Small intestine (tissue), 7 donors: ENCODE data around the gene GON7. TPM values are rescaled to one million over a fixed set of nuclear protein-coding genes. Genes with fewer than 3 reads are reported as not detected.
"Not testable (repeated sequence)": the region's sequence is repeated elsewhere in the genome, so short reads cannot be mapped to it uniquely, and the experiment has no call there.

Experiments used
- DNase-seq, 2 donors: peaks; one replicate each; pipeline versions ENCODE4 v3.0.0 to v3.0.0-alpha.2; 2013
- FAIRE-seq: peaks from 2 replicates; lab custom pipeline; 2012; peaks lifted over from hg19 to GRCh38; lab: Jason Lieb, UNC
- H3K27ac ChIP-seq, 3 donors: one replicate each; pipeline ENCODE4 v1.5.1; 2013; ENCODE audit warnings: low read length in 2 of 3, mild to moderate bottlenecking in 2 of 3, control low read depth in 1 of 3, inconsistent platforms in 1 of 3, low read depth in 1 of 3, moderate library complexity in 1 of 3
- H3K27me3 ChIP-seq, 3 donors: one replicate each; pipeline ENCODE4 v1.6.1; 2013; ENCODE audit warnings: low read length in 3 of 3, inconsistent platforms in 1 of 3; ENCODE audit not compliant: control insufficient read depth in 3 of 3, insufficient read depth in 3 of 3
- H3K36me3 ChIP-seq, 3 donors: one replicate each; pipeline ENCODE4 v1.6.1; 2013; ENCODE audit warnings: low read length in 3 of 3, inconsistent platforms in 1 of 3, low read depth in 1 of 3, mild to moderate bottlenecking in 1 of 3, moderate library complexity in 1 of 3; ENCODE audit not compliant: control insufficient read depth in 3 of 3, insufficient read depth in 2 of 3
- H3K4me1 ChIP-seq, 3 donors: one replicate each; pipeline ENCODE4 v1.6.1; 2013; ENCODE audit warnings: low read length in 2 of 3, inconsistent platforms in 1 of 3, low read depth in 1 of 3, mild to moderate bottlenecking in 1 of 3, moderate library complexity in 1 of 3; ENCODE audit not compliant: control insufficient read depth in 3 of 3, insufficient read depth in 2 of 3
- H3K4me3 ChIP-seq, 3 donors: one replicate each; pipeline ENCODE4 v1.5.1; 2013; ENCODE audit warnings: low read length in 3 of 3, control low read depth in 1 of 3, inconsistent platforms in 1 of 3, low read depth in 1 of 3, mild to moderate bottlenecking in 1 of 3, moderate library complexity in 1 of 3
- H3K9me3 ChIP-seq, 2 donors: one replicate each; pipeline ENCODE4 v1.6.1; 2013; ENCODE audit warnings: low read depth in 1 of 2, low read length in 1 of 2; ENCODE audit not compliant: control insufficient read depth in 2 of 2, insufficient read depth in 1 of 2
- WGBS, 3 donors: extraction: QIAGEN DNeasy Blood & Tissue Kit; methylation state at CpG; one replicate each; pipeline ENCODE4 v1.1.7; 2013; 5-methylcytosine and 5-hydroxymethylcytosine counted together
- polyA plus RNA-seq, 4 donors: library from polyadenylated mRNA; stranded (reverse) in 3 of 4; unstranded in 1 of 4; fragments of 200-250 nt in 3 of 4; fragments of 120-200 nt in 1 of 4; gene quantifications; one replicate each; pipeline versions ENCODE4 v1.2.1 to v1.2.3, GENCODE V29; 2013
- donor health status: healthy with polysubstance abuse.
- donor health status: control.
- donor health status: control.
- donor health status: Bipolar disorder and iron deficiency.
- donor health status: healthy.

The GON7 gene
- polyA plus RNA-seq, 4 donors = 16.2 to 43.2 (median 29.4) TPM

- H3K36me3 ChIP-seq, H3K27me3 ChIP-seq, H3K4me1 ChIP-seq, FAIRE-seq, H3K9me3 ChIP-seq, H3K4me3 ChIP-seq, H3K27ac ChIP-seq, DNase-seq: not testable (repeated sequence)
- 87 to 88% (median 88%) methylated on average over 5 of the region's 5 CpGs for whole genome bisulfite sequencing, 3 donors
Measured at GRCh38 chr14:93233078-93233477, 26.2 kb upstream of the GON7 start.

GRCh38 chr14:93232159-93232558 lies 25.3 kb upstream of the GON7 start:
- FAIRE-seq (no peak), DNase-seq (no peak)
- peaks cover 0 to 2% (median 0%) of the 10 kb centered on the region in 3 donors for H3K4me1 ChIP-seq
- H3K27me3 ChIP-seq = peaks cover 0 to 7% (median 0%) of the 10 kb centered on the region in 3 donors
- peaks cover 2 to 15% (median 7%) of the 10 kb centered on the region in 3 donors for H3K36me3 ChIP-seq
- H3K4me3 ChIP-seq = no peak overlapping the region
- H3K9me3 ChIP-seq = no peaks in the 10 kb centered on the region
- no peak overlapping the region for H3K27ac ChIP-seq
- WGBS, 3 donors = 65 to 68% (median 68%) methylated on average over 16 to 17 of the region's 17 CpGs

GRCh38 chr14:93231129-93231979 lies 24.5 kb upstream of the GON7 start:
- peaks cover 6 to 18% (median 11%) of the 10 kb centered on the region in 3 donors for H3K36me3 ChIP-seq
- no peak overlapping the region for H3K27ac ChIP-seq
- H3K27me3 ChIP-seq = peaks cover 0 to 7% (median 0%) of the 10 kb centered on the region in 3 donors
- WGBS, 3 donors = 22 to 44% (median 32%) methylated on average over 39 of the region's 39 CpGs
- FAIRE-seq (no peak), DNase-seq (peak in 1 of 2 donors; percentile 24)
- peaks cover 0 to 2% (median 0%) of the 10 kb centered on the region in 3 donors for H3K4me1 ChIP-seq
- H3K4me3 ChIP-seq = peak overlapping the region in 2 of 3 donors; percentile 20 to 41
- H3K9me3 ChIP-seq = no peaks in the 10 kb centered on the region

- Histone ChIP-seq H3K4me3 (no peak overlapping the region), H3K27me3 (peaks cover 0 to 7% (median 0%) of the 10 kb centered on the region in 3 donors), H3K4me1 (peaks cover 0 to 2% (median 0%) of the 10 kb centered on the region in 3 donors), H3K27ac (no peak overlapping the region), H3K9me3 (no peaks in the 10 kb centered on the region), H3K36me3 (peaks cover 6 to 18% (median 11%) of the 10 kb centered on the region in 3 donors)
- FAIRE-seq (no peak), DNase-seq (no peak)
- 88 to 93% (median 92%) methylated on average over 14 to 16 of the region's 16 CpGs for WGBS, 3 donors
Measured at GRCh38 chr14:93230539-93230938, 23.7 kb upstream of the GON7 start.

GRCh38 chr14:93228550-93228949 lies 21.7 kb upstream of the GON7 start:
- no peak for FAIRE-seq
- 91 to 97% (median 97%) methylated on average over 8 of the region's 8 CpGs for WGBS, 3 donors

GRCh38 chr14:93223565-93223964 lies 16.7 kb upstream of the GON7 start:
- Histone ChIP-seq H3K27ac (no peak overlapping the region), H3K9me3 (no peaks in the 10 kb centered on the region), H3K36me3 (peaks cover 9 to 45% (median 23%) of the 10 kb centered on the region in 3 donors), H3K4me3 (no peak overlapping the region), H3K27me3 (no peaks in the 10 kb centered on the region), H3K4me1 (no peaks in the 10 kb centered on the region)
- FAIRE-seq (no peak), DNase-seq (no peak)
- WGBS, 3 donors = 97 to 98% (median 97%) methylated on average over 27 of the region's 27 CpGs

More at GRCh38 chr14:93228550-93228949, 21.7 kb upstream of the GON7 start:
- Histone ChIP-seq H3K4me1 (peaks cover 0 to 2% (median 0%) of the 10 kb centered on the region in 3 donors), H3K27ac (no peak overlapping the region), H3K4me3 (no peak overlapping the region), H3K9me3 (no peaks in the 10 kb centered on the region), H3K27me3 (peaks cover 0 to 7% (median 0%) of the 10 kb centered on the region in 3 donors), H3K36me3 (peaks cover 7 to 20% (median 19%) of the 10 kb centered on the region in 3 donors)
- DNase-seq = no peak

- DNase-seq (no peak), FAIRE-seq (no peak)
- peaks cover 8 to 47% (median 14%) of the 10 kb centered on the region in 3 donors for H3K36me3 ChIP-seq
- no peaks in the 10 kb centered on the region for H3K9me3 ChIP-seq
- no peaks in the 10 kb centered on the region for H3K4me1 ChIP-seq
- no peaks in the 10 kb centered on the region for H3K27me3 ChIP-seq
- no peak overlapping the region for H3K4me3 ChIP-seq
- no peak overlapping the region for H3K27ac ChIP-seq
Measured at GRCh38 chr14:93220509-93220908, 13.6 kb upstream of the GON7 start.

- Histone ChIP-seq H3K4me3 (no peak overlapping the region), H3K27ac (no peak overlapping the region), H3K9me3 (no peaks in the 10 kb centered on the region), H3K36me3 (peaks cover 6 to 49% (median 14%) of the 10 kb centered on the region in 3 donors), H3K27me3 (no peaks in the 10 kb centered on the region), H3K4me1 (no peaks in the 10 kb centered on the region)
- FAIRE-seq (no peak), DNase-seq (peak; percentile 66 to 71)
- WGBS, 3 donors = 42 to 58% (median 53%) methylated on average over 3 of the region's 3 CpGs
Measured at GRCh38 chr14:93219103-93219726, 12.3 kb upstream of the GON7 start.
